Adipose tissue (tissue), 3 donors: ENCODE measurements around the gene TSEN2. TPM values are rescaled to one million over a fixed set of nuclear protein-coding genes. Genes with fewer than 3 reads are reported as not detected.
"Not testable (repeated sequence)": the region's sequence is repeated elsewhere in the genome, so short reads cannot be mapped to it uniquely, and the experiment has no call there.

Experiments used
- H3K27ac ChIP-seq: one replicate; pipeline ENCODE4 v1.5.1; 2013; ENCODE audit warnings: low read depth, low read length
- WGBS, 3 donors: extraction: QIAGEN DNeasy Blood & Tissue Kit; methylation state at CpG; one replicate each; pipeline ENCODE4 v1.1.7; 2013; 5-methylcytosine and 5-hydroxymethylcytosine counted together
- polyA plus RNA-seq, 3 donors: library from polyadenylated mRNA; stranded (reverse); fragments of 200-250 nt; gene quantifications; one replicate each; pipeline ENCODE4 v1.2.3, GENCODE V29; 2013
- donor health status: healthy with polysubstance abuse.
- donor health status: Bipolar disorder and iron deficiency.
- donor health status: healthy.

TSEN2 gene
- polyA plus RNA-seq = 10 to 100 TPM in 2 of 3 donors, 1 to 10 TPM in 1; 9.4 to 12.5 (median 12.4) TPM

DNA sequence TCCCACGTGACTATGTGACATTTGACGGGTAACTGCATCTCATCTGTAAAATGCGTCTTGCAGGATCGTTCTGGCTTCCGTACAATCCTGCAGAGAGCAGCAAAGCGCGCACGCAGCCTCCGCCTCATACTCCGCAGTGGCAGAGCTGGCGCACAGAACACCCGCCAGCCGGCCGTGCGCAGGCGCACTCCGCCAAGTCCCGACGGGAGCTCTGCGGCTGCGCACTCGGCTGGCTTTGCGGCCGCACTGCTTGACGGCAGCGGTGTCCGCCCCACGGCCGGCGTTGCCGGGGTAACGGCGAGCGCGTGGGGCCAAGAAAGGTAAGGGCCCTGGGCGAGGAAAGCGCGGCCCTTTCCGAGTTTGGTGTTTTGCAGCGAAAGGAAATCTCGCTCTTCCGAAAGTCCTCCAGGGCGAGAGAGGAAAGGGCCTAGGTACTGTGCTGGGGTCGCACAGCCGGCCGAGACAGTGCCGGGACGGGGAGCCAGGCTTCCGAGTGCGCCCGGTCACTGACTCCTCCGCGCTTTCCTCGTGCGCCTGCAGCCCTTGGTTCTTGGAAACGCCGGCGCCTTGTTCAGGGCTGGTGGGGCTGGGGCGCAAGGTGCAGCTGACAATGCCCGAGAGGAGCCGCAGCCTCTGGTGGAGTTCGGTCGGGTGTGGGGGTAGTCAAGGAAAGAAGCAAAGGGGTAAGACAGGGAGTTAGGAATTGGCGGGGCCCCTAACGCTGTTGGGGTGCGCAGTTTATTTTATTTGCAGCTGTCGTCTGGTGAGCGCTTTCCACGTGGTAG lies at the start of gene TSEN2:
TSS of gene TSEN2 (plus strand) at position 283 of the 785 bp plus-strand sequence. CDS start 5,321 bp downstream, outside the sequence.
- H3K27ac ChIP-seq = no peak within 1 kb of the TSS
- WGBS, 3 donors = 0 to 1% (median 0%) methylated on average over 69 of the region's 69 CpGs

DNA sequence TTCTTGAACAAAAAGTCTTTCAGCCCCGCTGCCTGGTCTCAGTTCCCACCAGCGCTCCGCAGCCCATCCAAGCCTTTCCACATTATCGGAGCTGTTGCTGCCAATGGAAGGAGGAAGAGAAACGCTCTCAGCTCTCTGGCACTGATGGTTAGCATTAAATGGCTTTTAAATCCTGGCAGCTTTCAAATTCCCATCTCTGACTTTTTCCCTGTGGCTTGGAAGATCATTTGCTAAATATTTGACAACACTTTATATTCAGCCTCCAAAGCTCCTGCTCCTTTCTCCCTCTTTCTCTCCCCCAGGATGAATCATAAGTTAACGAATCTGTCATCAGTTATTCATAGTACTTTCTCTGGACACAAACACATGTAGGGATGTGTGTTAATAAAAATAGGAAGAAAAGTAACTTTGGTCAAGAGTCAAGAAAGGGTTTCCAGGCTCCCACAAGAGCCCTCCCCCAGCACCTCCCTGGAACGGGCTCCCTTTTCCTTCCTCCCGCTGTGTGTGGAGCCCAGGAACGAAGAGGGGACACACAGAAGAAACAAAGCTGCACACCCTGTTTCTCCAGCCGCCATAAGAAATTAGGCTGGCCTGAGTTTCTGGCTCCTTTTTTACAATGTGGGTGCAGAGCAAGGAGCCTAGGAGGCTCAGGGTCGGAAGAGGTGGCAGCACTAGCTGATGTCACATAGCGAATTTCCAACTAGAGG lies 47.6 kb upstream of the TSEN2 start:
- WGBS, 3 donors = 53 to 60% (median 58%) methylated on average over 12 of the region's 12 CpGs
- H3K27ac ChIP-seq = no peak overlapping the region

DNA sequence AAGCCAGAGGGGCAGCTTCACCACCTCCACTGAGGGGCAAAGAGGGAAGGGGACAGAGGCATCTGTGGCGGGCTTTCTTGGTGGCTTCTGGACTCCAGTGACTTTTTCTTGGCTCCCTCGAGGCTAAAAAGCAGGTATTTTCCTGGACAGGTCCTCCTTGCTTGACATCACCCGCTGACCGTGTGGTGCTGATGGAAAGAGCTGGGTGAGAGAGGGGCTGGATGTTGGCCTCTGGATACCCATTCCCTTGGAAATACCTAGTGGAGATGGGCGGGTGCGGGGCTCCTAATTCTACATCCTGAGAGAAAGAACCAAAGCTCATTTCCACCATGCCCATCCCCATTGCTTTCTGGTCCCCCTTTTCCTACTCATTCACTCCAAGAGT lies 47.1 kb upstream of the TSEN2 start:
- WGBS, 3 donors = 86 to 97% (median 95%) methylated on average over 6 of the region's 6 CpGs
- H3K27ac ChIP-seq = no peak overlapping the region

DNA sequence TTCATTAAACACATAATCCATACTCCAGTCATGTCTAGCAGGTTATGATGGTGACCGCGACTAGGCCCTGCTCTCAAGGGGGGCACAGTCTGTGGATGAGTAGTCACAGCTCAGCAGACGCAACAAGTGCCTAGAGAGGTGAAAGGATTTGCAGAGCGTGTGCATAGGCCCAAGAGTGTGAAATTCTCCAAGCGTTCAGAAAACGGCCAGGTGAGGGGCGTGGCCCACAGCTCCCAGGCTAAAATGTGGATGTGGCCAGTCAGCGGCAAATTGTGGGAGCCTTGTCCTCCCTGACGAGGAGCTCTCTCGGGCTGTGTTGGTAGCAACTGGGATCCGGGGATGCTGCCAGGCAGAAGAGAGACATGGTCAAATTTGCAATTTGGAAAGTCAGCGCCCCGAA lies 46.4 kb upstream of the TSEN2 start:
- WGBS, 3 donors = 85 to 93% (median 92%) methylated on average over 13 of the region's 13 CpGs

DNA sequence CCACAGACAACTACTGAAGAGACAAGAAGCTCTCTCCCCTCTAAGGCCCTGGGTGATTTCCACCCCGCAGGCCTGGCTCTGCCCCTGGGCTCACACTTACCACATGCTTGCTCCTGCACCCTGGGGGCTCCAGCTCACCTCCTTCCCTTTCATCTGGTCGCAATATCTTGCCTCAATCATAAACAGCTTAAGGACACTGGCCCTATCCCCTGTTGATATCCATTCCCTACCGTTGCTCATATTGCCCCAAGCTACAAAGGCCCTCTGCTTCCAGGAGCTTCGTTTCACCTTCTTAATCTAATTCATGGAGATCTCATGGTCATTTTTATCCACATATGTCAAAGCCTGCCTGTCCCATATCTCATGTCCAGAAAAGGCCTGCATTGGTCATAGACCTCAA lies 46.0 kb upstream of the TSEN2 start:
- WGBS, 3 donors = 74 to 91% (median 89%) methylated on average over 4 of the region's 4 CpGs
- H3K27ac ChIP-seq = no peak overlapping the region

More for the DNA sequence above, 46.4 kb upstream of the TSEN2 start:
- no peak overlapping the region for H3K27ac ChIP-seq

GRCh38 chr3:12439161-12439940 lies 44.9 kb upstream of the TSEN2 start:
- H3K27ac ChIP-seq = no peak overlapping the region
- 72 to 85% (median 79%) methylated on average over 11 of the region's 11 CpGs for WGBS, 3 donors

GRCh38 chr3:12440927-12441714 lies 43.2 kb upstream of the TSEN2 start:
- 46 to 61% (median 49%) methylated on average over 21 of the region's 21 CpGs for WGBS, 3 donors
- no peak overlapping the region for H3K27ac ChIP-seq

- WGBS, 3 donors = 70 to 80% (median 71%) methylated on average over 20 of the region's 20 CpGs
- no peak overlapping the region for H3K27ac ChIP-seq
Measured at GRCh38 chr3:12442654-12443501, 41.4 kb upstream of the TSEN2 start.

- no peak overlapping the region for H3K27ac ChIP-seq
- WGBS, 3 donors = 85 to 94% (median 91%) methylated on average over 10 of the region's 10 CpGs
Measured at GRCh38 chr3:12443781-12444522, 40.3 kb upstream of the TSEN2 start.

- no peak overlapping the region for H3K27ac ChIP-seq
- 50 to 77% (median 74%) methylated on average over 24 of the region's 24 CpGs for WGBS, 3 donors
Measured at GRCh38 chr3:12444582-12445471, 39.5 kb upstream of the TSEN2 start.

- H3K27ac ChIP-seq = no peak overlapping the region
- 87 to 94% (median 89%) methylated on average over 8 of the region's 8 CpGs for WGBS, 3 donors
Measured at GRCh38 chr3:12445523-12446240, 38.6 kb upstream of the TSEN2 start.

- 90 to 95% (median 95%) methylated on average over 7 of the region's 7 CpGs for WGBS, 3 donors
- no peak overlapping the region for H3K27ac ChIP-seq
Measured at GRCh38 chr3:12446298-12446697, 38.0 kb upstream of the TSEN2 start.

- WGBS, 3 donors = 90 to 98% (median 94%) methylated on average over 4 of the region's 4 CpGs
- H3K27ac ChIP-seq = no peak overlapping the region
Measured at GRCh38 chr3:12447075-12447474, 37.2 kb upstream of the TSEN2 start.

DNA sequence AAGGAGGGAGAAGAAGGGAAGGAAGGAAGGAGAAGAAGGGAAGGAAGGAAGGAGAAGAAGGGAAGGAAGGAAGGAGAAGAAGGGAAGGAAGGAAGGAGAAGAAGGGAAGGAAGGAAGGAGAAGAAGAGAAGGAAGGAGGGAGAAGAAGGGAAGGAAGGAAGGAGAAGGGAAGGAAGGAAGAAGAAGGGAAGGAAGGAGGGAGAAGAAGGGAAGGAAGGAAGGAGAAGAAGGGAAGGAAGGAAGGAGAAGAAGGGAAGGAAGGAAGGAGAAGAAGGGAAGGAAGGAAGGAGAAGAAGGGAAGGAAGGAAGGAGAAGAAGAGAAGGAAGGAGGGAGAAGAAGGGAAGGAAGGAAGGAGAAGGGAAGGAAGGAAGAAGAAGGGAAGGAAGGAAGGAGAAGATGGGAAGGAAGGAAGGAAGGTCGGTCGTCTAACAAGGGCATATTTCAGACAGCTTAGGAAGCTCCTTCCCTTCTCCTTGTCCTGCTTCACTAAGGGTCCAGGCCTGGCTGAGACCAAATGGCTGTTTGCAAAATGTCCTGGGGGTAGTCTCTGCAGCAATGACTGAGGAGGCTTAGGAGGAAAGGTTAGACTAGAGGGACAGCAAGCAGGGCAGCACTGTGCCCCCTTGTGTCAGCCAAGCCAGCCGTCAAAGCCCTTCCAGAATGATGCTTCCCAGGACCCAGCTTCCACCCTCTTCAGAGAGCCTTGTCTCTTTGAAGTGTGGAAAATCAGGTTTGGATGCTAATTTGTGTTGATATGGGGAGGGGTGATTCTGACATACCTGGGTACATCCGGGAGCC lies 35.7 kb upstream of the TSEN2 start:
- H3K27ac ChIP-seq = not testable (repeated sequence)
- 76 to 92% (median 80%) methylated on average over 4 of the region's 4 CpGs for WGBS, 3 donors
